Embryonic facial prominence (tissue), 1 donor: ENCODE results near the gene ACTN2.

ENCODE experiments used
- DNase-seq: peaks from one replicate; pipeline ENCODE4 v3.0.0-alpha.2; 2016; ENCODE audit errors: extremely low spot score

Gene ACTN2

DNA sequence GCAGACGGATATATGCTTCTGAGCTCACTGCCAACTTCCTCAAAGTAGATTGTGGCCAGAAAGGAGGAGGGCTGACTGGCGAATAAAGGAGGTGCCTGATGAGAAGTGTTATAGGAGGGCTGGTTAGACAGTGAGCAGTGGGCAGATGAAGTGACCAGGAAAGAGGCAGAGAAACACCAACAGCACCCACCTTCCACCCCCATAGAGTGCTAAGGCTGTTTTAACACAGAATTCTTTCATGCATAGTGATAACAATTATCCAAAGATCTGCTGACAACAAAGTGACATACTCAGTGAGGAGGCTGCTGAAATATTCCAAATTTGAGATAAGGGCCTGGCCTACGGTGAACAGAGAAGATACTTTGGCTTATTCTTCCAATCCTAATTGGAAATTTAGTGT lies 87.6 kb downstream of the ACTN2 start:
- DNase-seq = no peak

DNA sequence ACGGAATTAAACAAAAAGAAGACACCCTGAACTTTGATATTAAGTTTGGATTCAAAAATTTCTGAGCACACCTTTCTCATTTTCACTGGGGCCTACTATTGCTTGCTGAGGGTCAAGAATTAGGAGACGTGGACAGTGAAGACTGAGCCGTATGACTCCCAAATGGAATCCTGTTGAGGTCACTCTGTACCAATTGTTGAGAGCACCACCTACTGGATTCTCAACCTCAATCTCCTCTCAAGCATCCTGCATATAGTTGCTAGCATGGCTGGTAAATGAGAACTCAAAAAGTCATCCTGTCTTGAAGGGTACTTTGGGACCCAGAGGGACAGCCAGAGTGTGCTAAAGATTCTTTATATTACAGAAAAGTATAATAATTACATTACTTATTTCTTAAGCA lies 88.6 kb downstream of the ACTN2 start:
- DNase-seq = no peak

DNA sequence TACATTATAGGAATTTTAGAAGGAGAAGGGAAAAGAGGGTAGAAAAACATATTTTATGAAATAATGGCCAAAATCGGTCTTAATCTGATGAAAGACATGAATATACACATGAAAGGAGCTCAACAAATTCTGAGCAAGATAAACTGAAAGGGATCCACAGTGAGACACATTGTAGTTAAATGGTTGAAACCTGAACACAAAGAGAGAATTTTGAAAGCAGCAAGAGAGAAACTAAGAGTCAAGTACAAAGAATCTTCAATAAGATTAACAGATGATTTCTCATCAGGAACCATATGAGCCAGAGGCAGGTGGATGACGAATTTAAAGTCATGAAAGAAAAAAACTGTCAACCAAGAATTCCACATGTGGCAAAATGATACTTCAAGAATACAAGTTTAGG lies 93.0 kb downstream of the ACTN2 start:
- no peak for DNase-seq

DNA sequence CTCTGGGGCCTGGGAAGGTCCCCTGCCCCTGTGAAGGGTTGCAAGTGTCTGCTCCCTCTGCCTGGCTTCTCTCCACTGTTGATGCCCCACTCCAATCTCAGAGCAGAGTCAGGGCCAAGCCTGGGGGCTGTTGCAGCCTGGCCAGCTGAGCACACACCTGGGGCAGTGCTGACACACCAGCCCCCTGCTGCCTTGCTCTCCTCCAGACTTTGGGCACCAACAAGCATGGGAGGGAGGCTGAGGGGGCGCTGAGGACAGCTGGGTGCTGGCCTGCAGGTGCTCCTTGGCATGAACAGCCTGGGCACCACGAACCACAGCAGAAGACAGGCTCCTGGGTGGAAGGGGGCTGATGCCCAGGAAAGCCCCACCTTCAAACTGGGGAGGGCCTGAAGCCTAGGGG lies 99.2 kb downstream of the ACTN2 start:
- DNase-seq = no peak

DNA sequence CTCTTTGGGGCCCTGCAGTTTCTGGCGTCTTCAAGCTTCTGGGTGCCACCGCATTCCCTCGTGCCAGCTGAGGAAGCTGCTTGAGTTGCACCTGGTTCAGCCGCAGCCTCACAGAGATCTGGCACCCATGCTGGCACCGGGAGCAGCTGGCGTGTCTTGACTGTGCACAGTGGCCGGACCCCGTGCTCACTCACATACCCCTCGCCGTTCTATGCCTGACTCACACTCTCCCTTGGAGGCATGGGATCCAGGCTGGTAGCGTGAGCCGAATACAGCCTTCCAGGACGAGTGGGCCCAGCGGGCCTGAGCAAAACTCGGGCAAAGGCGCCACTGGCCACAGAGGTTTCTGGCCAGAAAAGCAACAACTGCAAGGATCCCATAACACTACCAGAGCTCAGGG lies 100.2 kb downstream of the ACTN2 start:
- no peak for DNase-seq

DNA sequence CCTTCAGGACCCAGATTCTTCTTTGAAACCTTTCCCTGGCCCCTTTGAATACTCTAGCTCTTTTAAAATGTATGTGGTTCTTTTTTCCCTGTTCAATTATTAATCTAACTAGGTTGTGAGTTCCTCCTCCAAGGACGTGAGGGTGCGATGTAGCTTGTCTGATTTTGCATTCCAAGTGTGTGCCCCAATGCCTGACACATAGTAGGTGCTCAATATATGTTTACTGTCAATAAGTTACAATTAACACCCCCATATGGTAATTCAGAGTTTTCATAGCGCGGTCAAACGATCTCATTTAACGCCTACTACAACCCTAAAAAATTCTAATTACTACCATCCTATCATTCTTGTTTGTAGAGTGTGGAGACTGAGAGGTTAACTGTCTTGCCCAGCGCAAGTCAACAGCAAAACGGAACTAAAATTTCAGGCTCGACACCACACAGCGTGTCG lies 108.3 kb downstream of the ACTN2 start:
- no peak for DNase-seq

DNA sequence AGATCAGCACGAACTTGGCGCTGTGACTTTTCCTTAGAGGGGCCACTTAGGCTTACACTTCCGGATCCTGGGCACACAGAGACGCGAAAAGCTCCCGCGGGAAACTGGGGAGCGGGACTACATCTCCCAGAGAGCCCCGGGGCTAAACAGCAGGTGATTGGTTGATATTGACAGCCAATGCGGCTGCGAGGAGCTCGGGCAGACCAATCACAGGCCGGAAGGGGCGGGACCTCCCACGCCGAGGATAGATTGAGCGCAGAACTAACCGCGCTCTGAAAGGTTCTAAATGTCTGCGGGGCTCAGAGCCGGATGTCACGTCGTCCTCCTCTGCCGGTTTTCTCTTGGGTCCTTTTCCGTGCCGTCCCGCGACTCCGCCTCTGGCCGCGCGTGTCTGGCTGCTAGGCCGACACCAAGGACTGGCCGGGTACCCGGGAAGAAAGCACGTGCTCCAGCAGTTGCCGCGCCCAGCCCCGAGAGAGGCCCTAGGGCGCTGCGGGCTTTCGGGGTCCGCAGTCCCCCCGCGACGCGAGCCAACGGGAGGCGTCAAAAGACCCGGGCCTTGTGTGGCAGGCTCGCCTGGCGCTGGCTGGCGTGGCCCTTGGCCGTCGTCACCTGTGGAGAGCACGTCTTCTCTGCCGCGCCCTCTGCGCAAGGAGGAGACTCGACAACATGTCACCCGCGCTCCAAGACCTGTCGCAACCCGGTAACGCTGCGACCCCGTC lies 108.9 kb downstream of the ACTN2 start, which contains the start of gene MTR:
MTR (plus strand) TSS at position 258 of the 722 bp plus-strand sequence; CDS start at position 670, 412 bp downstream.
- DNase-seq = peak; percentile 94

DNA sequence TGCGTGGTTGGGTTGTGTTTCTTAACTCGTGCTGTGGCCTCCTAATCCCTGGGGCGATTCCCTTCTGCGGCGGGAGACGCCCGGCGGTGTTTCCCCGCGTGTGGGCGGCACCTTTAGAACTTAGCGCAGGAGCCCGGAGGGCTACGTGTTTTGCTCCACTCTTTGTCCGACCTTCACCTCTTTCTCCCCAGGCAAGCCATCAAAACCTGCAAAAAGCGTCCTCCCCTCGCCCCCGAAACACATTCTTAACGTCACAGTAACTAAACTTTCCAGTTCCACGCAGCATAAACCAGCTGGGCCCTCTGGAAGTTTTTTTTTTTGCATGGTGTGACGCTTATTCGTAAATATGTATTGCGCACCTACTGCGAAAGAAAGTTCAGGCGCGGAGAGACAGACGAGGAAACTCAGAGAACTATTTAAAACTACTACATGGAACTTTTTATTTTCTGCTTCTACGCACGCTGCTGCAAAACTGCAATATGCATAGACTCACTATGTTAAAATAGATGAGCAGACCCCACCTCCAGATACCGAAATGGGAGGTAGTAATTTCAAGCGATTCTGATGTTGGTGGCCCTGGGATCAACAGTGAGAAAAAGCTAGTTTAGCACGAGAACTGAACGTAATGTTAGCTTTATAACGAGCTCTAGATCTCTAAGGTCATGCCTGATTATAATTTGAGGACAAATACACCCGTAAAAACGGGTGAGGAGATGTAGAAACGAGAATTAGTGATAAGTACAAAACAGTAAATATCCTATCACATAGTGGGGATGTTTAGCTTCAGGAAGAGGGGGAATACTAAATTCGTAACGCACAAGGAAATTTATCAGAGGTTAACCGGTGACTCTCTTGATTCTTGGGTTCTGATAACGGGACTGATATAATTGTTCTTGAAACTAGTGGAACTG lies 109.7 kb downstream of the ACTN2 start:
- peak; percentile 25 for DNase-seq

DNA sequence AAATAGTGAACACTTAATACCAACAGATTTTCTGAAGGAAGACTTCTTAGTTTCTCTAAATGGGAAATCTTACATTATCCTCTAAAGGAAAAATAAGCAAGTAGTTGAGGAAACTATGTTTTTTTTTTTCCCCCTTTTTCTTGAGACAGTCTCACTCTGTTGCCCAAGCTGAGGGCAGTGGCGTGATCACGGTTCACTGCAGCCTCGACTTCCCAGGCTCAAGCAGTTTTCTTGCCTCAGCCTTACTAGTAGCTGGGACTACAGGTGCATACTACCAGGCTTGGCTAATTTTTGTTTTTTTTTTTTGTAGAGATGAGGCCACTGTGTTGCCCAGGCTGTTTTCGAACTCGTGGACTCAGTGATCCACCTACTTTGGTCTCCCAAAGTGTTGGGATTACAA lies 112.7 kb downstream of the ACTN2 start:
- DNase-seq = no peak

DNA sequence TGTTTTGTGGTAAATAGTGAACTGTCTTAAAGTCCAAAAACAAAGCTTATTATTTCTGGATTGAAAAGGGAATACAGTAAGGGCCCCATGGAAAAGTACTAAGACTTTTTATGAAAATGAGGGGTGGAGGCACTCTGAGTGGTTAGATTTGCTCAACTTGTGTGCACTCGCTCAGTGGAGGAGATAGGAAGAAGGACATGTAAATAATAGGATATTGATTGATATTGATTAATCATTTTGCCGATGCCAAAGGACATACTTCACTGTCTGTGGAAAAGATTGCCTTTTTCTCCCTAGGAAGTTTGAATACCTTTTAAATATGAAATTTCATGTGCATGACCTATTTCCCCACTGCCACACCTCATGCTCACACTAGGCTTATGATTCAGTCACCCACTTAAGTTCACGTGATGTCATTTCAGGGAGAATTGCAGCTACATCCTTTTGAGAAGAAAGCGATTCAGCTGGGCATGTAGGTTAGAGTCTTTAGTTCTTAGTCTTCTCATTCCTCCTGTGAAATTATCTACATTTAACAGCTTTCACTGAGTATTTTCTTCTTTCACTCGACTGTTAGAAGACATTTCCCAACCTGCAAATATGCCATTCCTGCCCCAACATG lies 113.8 kb downstream of the ACTN2 start:
- DNase-seq = no peak

DNA sequence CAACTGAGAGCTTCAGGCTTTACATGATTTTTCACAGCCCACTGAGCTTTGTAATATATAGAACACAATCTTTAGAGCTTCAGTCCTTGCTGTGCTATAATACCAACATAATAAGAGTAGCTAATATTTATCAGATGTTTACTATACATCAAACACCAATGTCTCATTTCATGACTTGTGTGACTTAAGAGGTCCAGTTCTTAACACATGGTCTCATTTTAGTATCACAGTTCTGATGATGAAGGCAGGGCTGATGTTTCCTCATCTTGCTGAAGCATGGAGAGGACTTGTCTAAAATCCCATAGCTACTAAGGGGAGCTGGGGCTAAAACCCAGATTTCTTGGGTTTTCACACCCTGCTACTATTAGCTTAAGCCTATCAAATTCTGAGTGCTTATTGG lies 114.3 kb downstream of the ACTN2 start:
- DNase-seq = no peak

DNA sequence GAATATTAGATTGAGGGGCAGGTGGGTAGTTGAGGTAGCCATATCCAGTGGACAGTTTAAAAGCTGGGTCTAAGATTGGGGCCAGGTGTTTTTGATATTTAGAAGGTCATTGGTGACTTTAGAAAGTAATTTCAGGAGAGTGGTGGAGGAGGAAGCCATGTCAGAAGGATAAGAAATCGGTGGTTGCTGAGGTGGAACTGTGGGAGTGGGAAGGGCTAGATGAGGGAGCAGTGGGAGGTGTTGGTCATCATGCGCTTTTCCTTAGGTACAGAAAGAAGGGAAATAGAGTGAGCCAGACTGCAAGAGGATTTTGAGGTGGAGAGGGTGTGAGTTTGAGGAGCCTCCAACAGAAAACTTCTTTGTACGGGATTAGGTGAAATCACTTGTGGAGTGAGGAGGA lies 116.0 kb downstream of the ACTN2 start:
- no peak for DNase-seq

DNA sequence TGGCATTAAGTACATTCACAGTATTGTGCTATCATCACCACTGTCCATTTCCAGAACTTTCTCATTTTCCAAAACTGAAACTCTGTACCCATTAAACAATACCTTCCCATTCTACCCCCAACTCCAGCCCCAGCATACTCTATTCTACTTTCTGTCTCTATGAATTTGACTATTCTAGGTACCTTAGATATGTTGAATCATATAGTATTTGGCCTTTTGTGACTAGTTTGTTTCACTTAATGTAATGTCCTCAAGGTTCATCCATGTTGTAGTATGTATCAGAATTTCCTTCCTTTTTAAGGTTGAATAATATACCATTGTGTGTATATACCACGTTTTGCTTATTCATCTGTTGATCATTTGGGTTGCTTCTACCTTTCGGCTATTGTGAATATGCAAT lies 120.3 kb downstream of the ACTN2 start:
- DNase-seq = no peak

DNA sequence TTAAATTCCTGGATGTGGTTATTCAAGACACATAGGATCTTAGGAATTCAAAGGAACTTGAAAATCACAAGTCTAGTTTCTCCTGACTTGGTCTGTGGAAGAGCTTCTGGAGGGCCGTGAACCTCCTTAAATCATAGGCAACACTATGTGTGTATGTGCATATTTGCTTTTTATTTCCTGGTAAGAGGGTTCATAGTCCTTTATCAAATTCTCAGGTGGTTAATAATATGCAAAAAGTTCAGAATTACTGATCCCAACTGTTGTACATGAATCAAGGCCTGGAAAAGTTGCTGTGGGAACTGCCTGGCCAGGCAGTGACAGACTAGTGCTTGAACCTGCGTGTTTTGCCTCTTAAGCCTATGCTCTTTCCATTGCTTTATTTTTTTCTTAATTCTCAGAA lies 121.7 kb downstream of the ACTN2 start:
- DNase-seq = no peak

DNA sequence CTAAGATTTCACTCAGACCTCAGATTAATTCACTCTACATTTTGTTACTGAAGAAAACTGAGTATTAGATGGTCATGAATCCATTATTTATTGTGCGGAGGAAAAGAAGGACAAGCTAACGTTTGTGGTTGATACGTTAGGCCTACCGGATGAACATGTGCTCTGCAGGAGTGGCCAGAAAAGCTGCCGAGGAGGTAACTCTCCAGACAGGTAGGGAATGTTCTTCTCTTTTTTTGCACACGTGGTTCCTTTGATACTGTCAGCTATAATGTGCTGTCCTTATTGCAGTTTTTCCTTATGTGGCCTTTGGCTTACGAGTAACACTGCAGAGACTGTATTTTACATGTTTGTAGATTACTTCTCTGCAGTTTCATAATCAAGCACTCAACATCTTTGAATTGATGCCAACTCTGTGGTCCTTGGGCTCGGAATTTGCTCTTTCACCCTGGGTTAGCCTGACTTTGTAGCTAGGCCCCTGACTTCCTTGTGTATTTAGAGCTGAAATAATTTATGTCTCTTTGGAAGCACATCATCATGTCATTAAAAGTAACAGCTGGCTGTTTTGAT lies 122.3 kb downstream of the ACTN2 start:
- DNase-seq = no peak

DNA sequence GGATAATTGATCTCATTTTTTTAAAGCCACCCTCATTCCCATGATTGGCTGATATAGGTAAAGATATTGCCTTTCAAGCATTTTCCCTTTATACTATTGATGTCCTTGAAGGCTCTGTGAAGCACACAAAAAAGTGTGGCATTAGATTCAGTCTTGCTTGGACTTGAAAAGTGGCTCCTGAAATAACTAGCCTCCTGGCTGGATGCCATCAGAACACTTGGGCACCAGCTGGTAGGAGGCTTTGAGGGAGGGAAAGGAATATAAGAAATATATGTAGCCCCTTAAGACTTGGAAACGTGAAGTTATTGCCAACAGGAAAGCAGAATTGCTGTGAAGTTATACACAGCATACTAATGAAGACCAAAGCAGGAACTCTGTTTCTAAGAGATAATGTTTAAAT lies 122.8 kb downstream of the ACTN2 start:
- DNase-seq = no peak

DNA sequence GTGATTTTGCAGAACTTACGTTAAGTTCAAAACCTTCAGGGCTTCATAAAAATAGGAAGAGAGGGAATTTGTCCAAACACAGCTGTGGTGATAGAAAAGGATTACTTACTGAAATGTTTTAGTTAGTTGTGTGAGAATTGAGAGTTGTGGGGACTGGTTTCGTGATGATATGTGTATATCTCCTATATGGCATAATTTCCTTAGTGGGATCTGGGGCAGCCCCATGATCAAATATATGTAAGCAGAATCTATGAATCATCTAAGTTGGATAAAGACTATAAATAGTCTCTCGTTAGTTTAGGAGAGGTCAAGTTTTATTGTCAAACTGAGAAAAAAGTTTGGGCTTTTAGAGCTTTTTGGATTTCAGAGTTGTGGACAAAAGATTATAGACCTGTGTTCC lies 123.7 kb downstream of the ACTN2 start:
- DNase-seq = no peak

DNA sequence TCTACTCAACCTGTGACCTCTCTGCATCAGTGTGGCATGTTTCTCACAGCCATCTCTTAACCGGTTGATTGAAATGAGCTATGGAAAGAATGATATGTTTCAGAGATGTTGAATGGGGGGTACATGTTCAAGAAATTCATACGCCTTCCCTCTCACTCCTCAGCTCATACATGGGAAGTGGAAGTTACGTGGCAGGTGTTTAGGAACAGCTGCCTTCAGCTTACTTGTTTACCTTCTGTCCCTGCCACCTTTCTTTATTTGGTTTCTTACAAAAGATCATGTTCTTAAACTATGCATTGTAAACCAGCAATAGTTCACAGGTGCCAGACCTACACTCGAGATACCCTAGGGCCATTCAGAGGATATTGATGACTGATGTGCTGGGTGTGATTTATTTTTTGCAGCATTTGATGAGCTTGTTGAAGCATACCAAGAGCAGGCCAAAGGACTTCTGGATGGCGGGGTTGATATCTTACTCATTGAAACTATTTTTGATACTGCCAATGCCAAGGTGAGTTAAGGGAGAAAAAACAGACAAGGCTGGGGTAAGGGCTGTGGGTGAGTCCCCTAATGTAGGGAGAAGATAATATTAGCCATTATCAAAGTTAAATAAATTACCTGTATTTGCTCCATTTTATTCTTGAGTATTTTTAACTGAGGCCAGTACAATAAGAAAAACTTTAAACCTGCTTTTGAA lies 126.2 kb downstream of the ACTN2 start:
- no peak for DNase-seq
